ENCODE data around the gene OR2T11.
"Not testable (repeated sequence)": the region's sequence is repeated elsewhere in the genome, so short reads cannot be mapped to it uniquely, and the experiment has no call there.

The OR2T11 gene, protein sequence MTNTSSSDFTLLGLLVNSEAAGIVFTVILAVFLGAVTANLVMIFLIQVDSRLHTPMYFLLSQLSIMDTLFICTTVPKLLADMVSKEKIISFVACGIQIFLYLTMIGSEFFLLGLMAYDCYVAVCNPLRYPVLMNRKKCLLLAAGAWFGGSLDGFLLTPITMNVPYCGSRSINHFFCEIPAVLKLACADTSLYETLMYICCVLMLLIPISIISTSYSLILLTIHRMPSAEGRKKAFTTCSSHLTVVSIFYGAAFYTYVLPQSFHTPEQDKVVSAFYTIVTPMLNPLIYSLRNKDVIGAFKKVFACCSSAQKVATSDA

DNA sequence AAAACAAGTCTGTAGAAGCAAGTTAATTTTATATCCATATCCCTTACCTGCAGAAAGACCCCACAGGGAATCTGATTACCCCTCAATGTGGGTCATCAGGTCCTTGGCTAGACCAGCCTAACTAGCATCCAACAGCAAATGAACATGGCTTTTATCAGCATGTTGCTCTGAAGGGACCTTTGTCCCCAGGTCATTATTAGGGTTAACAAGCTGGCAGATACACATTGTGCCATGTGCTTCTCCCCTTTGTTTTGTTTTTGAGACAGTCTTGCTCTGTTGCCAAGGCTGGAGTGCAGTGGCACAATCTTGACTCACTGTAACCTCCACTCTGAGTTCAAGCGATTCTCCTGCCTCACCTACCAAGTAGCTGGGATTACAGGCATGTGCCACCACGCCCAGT is at the start of gene OR2T11:
Gene OR2T11, minus strand, starts transcription at position 101 of the 400 bp plus-strand sequence. CDS start 7,963 bp downstream, outside the sequence.
- not testable (repeated sequence) for DNase-seq (ENCODE audit: low read depth in 2 of 2)

DNA sequence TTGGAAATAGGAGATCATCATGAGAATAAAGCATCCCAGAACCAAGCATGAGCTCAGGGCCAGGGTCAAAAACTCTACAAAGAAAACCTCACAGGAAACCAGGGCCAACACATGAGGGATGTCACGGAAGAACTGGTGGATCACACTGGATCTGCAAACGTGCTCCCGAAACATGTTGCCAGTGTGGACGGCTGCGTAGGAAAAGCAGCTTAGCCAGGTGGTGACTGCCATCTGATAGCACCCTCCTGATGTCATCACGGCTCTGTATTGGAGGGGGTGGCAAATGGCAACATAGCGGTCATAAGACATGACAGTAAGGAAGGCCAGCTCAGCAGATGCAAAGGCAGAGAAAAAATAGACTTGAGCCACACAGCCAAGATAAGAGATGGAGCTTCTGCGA is 46.8 kb upstream of the OR2T11 start:
- no peak for DNase-seq (ENCODE audit: low read depth in 2 of 2)

DNA sequence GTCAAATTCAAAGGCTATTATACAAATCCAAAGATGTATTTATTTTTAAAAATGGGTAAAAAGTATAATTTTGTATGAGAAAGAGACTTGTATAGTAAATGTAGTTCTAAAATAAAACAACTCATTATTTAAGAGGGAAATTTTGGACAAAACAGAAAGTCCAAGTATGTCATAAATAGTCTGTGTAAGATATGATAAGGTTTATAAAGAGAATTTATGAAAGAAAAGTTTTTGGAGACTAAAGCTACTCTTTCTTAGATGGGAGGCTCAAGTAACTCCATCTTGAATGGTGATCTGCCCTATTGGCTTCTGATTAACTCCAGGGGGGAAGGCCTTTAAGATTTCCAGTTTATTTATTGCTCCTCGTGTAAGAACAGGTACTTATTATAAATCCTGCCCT is 35.1 kb upstream of the OR2T11 start:
- DNase-seq (ENCODE audit: low read depth in 2 of 2): no peak

DNA sequence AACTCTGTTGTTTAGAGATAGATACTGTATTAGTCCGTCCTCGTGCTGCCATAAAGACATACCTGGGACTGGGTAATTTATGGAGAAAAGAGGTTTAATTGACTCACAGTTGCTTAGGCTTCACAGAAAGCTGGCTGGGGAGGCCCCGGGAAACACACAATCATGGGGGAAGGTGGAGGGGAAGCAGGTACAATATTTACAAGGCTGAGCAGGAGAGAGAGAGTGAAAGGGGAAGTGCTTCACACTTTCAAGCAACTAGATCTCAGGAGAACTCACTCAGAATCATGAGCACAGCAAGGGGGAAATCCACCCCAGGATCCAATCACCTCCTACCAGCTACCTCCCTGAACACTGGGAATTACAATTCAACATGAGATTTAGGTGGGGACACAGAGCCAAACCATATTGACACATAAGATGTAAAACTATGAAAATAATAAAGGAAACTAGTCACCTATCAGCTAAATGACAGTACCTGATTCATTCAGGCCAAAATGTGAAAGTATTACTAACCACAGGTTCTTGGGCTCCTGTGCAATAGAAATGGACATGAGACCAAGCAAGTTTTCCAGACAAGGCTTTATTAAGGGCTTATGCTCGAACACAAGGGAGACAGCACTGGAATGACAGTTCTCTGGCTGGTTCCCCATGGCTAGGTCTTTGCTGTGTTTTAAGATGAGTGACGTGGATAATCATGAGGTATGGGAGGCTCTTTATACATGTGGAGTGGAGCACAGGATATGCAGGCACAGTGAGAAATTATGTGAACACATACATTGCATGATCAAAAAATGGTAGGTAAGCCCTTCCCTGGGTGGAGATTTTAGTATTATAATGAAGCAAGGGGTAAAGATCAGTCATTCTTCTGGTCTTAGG is 28.8 kb upstream of the OR2T11 start:
- not testable (repeated sequence) for DNase-seq (ENCODE audit: low read depth in 2 of 2)

DNA sequence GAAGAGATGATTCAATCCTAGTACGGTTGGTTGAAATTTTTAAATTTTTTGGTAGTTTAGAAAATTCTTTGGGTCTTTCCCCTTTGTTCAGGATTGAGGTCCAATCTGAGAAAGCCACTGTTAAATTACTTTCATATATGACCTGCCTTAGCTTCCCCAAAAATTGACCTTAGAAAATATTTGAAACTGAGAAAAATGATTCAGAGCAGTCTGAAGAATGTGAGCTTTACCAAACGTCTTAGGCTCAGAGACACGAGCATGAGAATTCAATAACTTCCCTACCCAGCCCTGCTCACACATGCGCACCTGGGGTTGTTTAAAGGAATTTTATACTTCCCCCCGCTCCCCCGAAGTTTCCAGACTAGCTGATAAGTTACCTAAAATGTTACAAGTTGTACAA is 21.9 kb upstream of the OR2T11 start:
- DNase-seq (ENCODE audit: low read depth in 2 of 2): not testable (repeated sequence)

DNA sequence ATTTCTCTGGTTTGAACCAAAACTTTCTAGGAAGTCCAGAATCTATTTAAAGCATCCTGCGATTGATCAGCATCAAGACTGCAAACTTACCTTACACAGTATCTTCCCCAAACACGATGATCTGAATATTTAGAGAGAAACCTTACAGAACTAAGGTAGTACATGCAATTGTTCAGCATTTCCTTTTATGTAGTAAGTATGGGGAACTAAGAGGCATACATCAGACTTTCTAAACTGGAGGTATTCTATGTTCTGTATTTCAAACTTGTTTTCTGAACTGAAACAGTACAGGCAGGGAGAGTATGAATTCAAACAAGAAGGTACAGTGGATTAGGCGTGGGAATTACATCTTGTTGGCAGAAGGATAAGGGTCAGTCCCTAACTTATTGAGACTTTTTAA is 20.5 kb upstream of the OR2T11 start, which contains the start of gene OR2T27:
Gene OR2T27, minus strand, starts transcription at position 175 of the 400 bp plus-strand sequence. CDS start 4,644 bp downstream, outside the sequence.
- DNase-seq (ENCODE audit: low read depth in 2 of 2): not testable (repeated sequence)

GRCh38 chr1:248648770-248649536 is 14.1 kb upstream of the OR2T11 start:
- DNase-seq (ENCODE audit: low read depth in 2 of 2): not testable (repeated sequence)

GRCh38 chr1:248645178-248645577 is 10.3 kb upstream of the OR2T11 start, which contains the start of gene OR2T35:
TSS of gene OR2T35 (minus strand) at chr1:248645278. CDS start at chr1:248639258, 6,020 bp downstream.
- not testable (repeated sequence) for DNase-seq (ENCODE audit: low read depth in 2 of 2)

DNA sequence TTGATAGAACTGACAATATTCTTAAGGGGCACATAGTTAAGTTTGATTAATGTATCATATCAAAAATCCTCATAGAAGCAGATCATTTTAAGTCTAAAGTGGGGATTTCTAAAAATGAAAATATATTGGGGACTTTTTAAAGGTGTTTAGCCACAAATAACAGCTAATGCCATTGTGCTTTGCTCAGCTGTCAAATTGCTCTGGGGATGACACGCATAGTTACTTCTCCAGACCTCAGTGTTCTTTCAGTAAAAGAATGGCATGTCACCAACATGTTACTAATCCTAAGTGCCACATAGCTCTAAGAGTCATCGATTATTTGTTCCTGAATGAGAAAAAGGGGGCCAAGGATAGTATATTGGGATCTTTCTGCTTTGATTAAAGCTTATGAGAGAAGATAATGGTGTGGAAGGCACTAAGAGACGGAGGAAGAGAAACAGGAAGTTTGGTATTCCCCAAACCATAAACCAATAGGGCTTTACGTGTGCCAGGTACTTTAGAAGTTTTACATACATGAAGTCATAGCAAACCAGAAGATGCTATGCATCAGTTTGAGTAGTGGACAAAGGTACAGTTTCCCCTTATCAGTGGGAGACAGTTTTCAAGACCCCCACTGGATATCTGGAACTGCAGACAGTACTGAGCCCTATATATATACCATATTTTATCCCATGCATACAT is 8.2 kb upstream of the OR2T11 start:
- not testable (repeated sequence) for DNase-seq (ENCODE audit: low read depth in 2 of 2)

DNA sequence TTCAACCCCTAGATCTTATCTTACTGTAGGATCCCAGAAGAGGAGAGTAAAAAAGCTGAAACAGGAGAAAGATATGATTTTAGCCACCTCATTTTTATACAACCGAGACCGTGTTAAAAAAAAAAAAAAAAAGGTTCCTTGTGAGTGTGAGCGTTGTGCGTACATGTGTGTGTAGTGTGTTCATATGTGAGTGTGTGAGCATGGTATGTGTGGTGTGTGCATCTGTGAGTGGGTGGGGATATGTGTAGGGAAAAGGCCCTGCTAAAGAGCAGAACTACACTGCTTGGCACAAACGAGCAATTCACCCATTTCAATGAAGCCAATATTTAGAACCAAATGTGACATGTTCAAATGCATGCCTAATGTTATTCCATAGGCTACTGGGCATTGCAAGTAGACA is 6.7 kb upstream of the OR2T11 start:
- DNase-seq (ENCODE audit: low read depth in 2 of 2): not testable (repeated sequence)

- DNase-seq (ENCODE audit: low read depth in 2 of 2): not testable (repeated sequence)
Measured at GRCh38 chr1:248640906-248641305, 6.0 kb upstream of the OR2T11 start.

DNA sequence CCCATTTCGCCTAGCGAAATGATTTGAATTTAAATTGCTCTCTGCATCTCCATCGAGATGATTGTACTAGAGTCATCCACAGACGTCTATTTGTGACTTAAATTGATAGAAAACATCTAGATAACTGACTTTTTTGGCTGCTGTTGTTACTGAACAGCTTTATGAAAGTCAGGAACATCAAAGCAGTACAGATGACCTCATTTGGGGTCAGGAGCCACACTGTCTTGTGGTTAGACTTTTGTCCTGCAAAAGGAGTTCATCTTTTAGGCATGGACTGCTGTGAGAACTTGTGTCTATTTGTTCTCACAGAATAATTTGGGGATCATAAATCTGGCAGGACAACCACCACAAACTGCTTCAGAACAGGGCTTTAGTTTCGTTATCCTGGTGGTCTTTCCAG is 4.8 kb upstream of the OR2T11 start:
- DNase-seq (ENCODE audit: low read depth in 2 of 2): not testable (repeated sequence)

DNA sequence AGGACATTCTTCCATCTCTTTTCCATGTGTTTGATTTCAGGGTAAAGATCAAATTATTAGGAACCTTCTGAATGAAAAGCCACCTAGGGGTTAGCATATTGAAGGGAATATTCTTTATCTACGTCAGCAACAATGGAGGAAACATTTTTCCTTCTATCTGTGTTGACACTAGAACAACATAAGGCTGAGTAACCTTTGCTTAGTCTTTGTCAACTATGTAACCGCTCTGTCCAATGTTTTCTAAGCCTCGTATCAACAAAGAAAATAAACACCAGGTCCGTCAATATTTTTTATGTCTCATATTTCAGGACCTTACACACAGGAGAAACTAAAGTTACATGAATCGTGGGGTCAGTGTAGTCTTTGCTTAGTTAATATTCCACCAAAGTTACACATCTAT is 1.7 kb upstream of the OR2T11 start:
- DNase-seq (ENCODE audit: low read depth in 2 of 2): not testable (repeated sequence)

GRCh38 chr1:248631354-248632008 is 3.4 kb downstream of the OR2T11 start:
- DNase-seq (ENCODE audit: low read depth in 2 of 2): no peak

GRCh38 chr1:248630551-248630950 is 4.3 kb downstream of the OR2T11 start:
- DNase-seq (ENCODE audit: low read depth in 2 of 2): no peak

DNA sequence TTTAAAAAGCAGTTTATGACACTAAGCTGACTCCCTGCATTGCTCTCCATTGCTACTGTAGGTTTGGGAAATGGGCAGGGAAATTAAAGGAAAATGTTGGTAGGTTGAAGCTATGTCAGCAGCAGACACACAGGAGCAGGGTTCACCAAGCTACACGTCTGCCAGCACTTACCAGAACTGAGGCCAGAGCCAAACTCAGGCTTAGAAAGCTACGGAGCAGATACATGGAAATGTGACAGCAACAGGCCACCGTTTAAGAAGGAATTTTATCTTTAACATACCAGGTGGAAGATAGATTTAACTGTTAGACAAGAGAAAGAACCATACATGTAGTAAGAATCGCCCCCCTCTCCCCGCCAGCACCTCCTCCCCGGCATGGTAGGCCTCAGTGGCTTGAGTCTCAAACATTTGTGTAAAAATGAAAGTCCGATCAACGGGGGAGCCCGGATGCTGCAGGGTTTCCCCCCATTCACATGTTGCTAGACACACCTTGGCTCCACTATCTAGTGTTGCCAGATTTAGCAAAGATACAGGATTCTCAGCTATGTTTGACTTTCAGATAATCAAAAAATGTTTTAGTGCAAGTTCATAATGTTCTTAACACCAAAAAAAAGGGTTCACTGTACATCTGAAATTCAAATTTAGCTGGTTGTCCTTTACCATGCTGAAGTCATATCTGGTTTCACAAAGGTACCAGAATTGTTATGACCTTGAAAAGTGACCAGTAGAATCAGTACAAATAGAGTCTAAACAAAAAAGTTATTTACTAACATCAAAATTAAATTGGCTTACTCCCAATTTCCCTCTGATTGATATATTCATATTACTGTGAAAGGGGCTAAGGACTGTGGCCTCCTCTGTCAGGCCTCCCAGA is 6.7 kb downstream of the OR2T11 start:
- no peak for DNase-seq (ENCODE audit: low read depth in 2 of 2)

GRCh38 chr1:248625971-248626370 is 8.9 kb downstream of the OR2T11 start:
- no peak for DNase-seq (ENCODE audit: low read depth in 2 of 2)

GRCh38 chr1:248625166-248625565 is 9.7 kb downstream of the OR2T11 start:
- DNase-seq (ENCODE audit: low read depth in 2 of 2): no peak

DNA sequence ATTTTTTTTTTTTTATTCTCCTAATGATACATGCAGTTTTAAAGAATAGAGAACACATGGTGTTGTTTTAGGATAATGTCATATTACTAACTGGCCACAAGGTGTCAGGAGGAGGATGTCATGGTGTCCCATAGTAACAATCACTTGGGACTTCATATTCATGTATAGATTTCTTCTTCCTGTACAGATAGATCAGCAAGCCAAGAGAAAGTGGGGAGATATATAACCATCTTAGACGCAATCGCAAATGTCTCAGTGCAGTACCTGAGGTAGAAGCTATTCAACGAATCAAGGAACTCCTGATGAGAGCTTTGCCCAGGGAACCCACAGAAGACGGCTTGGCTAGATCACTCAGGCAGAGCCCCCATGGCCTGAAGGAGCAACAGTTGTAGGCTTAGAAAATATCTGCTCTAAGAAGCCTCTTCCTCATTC is 12.3 kb downstream of the OR2T11 start:
- DNase-seq (ENCODE audit: low read depth in 2 of 2): no peak

DNA sequence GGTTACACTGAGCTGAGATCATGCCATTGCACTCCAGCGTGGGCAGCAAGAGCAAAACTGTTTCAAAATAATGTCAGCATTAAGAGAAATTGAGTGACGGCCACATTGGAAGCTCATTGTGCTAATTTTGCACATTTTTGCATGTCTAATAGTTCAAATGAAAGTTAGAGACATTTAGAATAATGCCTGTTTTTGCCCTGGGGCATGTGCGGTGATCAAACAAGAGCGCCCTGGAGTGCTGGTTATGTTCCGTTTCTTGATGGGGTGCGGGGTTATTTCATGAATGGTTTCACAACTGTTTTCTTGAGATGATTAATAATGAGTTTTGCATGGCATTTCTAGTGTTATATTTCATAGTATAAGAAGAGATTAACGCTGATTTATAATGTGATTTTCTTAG is 13.1 kb downstream of the OR2T11 start:
- no peak for DNase-seq (ENCODE audit: low read depth in 2 of 2)
